HEK293 (cell line): ENCODE data around the gene NRL.
A peak's percentile ranks its signal among the peaks of the same experiment; 100 is the strongest.

Source experiments
- BCL6B ChIP-seq: fragments of 450-650 bp; formaldehyde crosslinking; IDR thresholded peaks from 2 replicates; pipeline ENCODE4 v1.5.1; 2017; ENCODE audit warnings: missing biosample characterization, missing genetic modification characterization
- IKZF3 ChIP-seq: fragments of 450-650 bp; IDR thresholded peaks from 2 replicates; pipeline ENCODE4 v1.5.0; 2018; ENCODE audit warnings: missing biosample characterization, mild to moderate bottlenecking, missing genetic modification characterization, moderate library complexity
- OSR2 ChIP-seq: fragments of 450-650 bp; formaldehyde crosslinking; IDR thresholded peaks from 2 replicates; pipeline ENCODE4 v1.5.1; 2016; ENCODE audit warnings: missing biosample characterization, missing genetic modification characterization
- REST ChIP-seq: fragments of 450-650 bp; formaldehyde crosslinking; IDR thresholded peaks from 2 replicates; pipeline ENCODE4 v1.5.1; 2016; ENCODE audit warnings: missing biosample characterization, missing genetic modification characterization
- SETDB1 ChIP-seq: IDR thresholded peaks from one replicate; pipeline ENCODE4 v1.6.1; 2017; ENCODE audit warnings: mild to moderate bottlenecking, low read length, moderate library complexity, mixed read lengths; ENCODE audit not compliant: insufficient read length
- SP7 ChIP-seq: fragments of 450-650 bp; formaldehyde crosslinking; IDR thresholded peaks from 2 replicates; pipeline ENCODE4 v1.5.1; 2016; ENCODE audit warnings: missing biosample characterization, missing genetic modification characterization
- ZBTB21 ChIP-seq: fragments of 450-650 bp; formaldehyde crosslinking; IDR thresholded peaks from 2 replicates; pipeline ENCODE4 v1.5.1; 2017; ENCODE audit warnings: missing biosample characterization, missing genetic modification characterization
- ZBTB7A ChIP-seq: fragments of 450-650 bp; formaldehyde crosslinking; IDR thresholded peaks from 2 replicates; pipeline ENCODE4 v1.5.1; 2016; ENCODE audit warnings: low read depth, missing biosample characterization, missing genetic modification characterization
- ZBTB8A ChIP-seq: fragments of 450-650 bp; formaldehyde crosslinking; IDR thresholded peaks from 2 replicates; pipeline ENCODE4 v1.5.1; 2016; ENCODE audit warnings: missing biosample characterization, missing genetic modification characterization
- ZIC2 ChIP-seq: fragments of 450-650 bp; formaldehyde crosslinking; IDR thresholded peaks from 2 replicates; pipeline ENCODE4 v1.5.1; 2016; ENCODE audit warnings: missing biosample characterization, missing genetic modification characterization
- ZNF112 ChIP-seq: fragments of 450-650 bp; formaldehyde crosslinking; IDR thresholded peaks from 2 replicates; pipeline ENCODE4 v1.5.0; 2017; ENCODE audit warnings: missing biosample characterization, missing genetic modification characterization
- ZNF121 ChIP-seq: fragments of 450-650 bp; formaldehyde crosslinking; IDR thresholded peaks from 2 replicates; pipeline ENCODE4 v1.5.1; 2016; ENCODE audit warnings: missing biosample characterization, missing genetic modification characterization
- ZNF133 ChIP-seq: fragments of 450-650 bp; formaldehyde crosslinking; IDR thresholded peaks from 2 replicates; pipeline ENCODE4 v1.5.1; 2016; ENCODE audit warnings: missing biosample characterization, missing genetic modification characterization
- ZNF146 ChIP-seq: fragments of 450-650 bp; formaldehyde crosslinking; IDR thresholded peaks from 2 replicates; pipeline ENCODE4 v1.5.1; 2016; ENCODE audit warnings: missing biosample characterization, missing genetic modification characterization
- ZNF155 ChIP-seq: fragments of 450-650 bp; formaldehyde crosslinking; IDR thresholded peaks from 2 replicates; pipeline ENCODE4 v1.5.1; 2016; ENCODE audit warnings: missing biosample characterization, missing genetic modification characterization
- ZNF174 ChIP-seq: fragments of 450-650 bp; formaldehyde crosslinking; IDR thresholded peaks from 2 replicates; pipeline ENCODE4 v1.5.0; 2017; ENCODE audit warnings: missing biosample characterization, mild to moderate bottlenecking, missing genetic modification characterization
- ZNF214 ChIP-seq: fragments of 450-650 bp; formaldehyde crosslinking; IDR thresholded peaks from 2 replicates; pipeline ENCODE4 v1.5.1; 2017; ENCODE audit warnings: missing biosample characterization, mild to moderate bottlenecking, missing genetic modification characterization, borderline replicate concordance
- ZNF223 ChIP-seq: fragments of 450-650 bp; formaldehyde crosslinking; IDR thresholded peaks from 2 replicates; pipeline ENCODE4 v1.5.1; 2016; ENCODE audit warnings: missing biosample characterization, missing genetic modification characterization
- ZNF239 ChIP-seq: fragments of 450-650 bp; formaldehyde crosslinking; IDR thresholded peaks from 2 replicates; pipeline ENCODE4 v1.5.1; 2016; ENCODE audit warnings: missing biosample characterization, missing genetic modification characterization
- ZNF302 ChIP-seq: fragments of 450-650 bp; formaldehyde crosslinking; IDR thresholded peaks from 2 replicates; pipeline ENCODE4 v1.5.1; 2016; ENCODE audit warnings: missing biosample characterization, missing genetic modification characterization, low read depth
- ZNF341 ChIP-seq: fragments of 450-650 bp; formaldehyde crosslinking; IDR thresholded peaks from 2 replicates; pipeline ENCODE4; 2016; ENCODE audit warnings: low read depth, missing biosample characterization, missing genetic modification characterization
- ZNF354C ChIP-seq: fragments of 450-650 bp; formaldehyde crosslinking; IDR thresholded peaks from 2 replicates; pipeline ENCODE4 v1.5.1; 2016; ENCODE audit warnings: missing biosample characterization, missing genetic modification characterization, low read depth, borderline replicate concordance
- ZNF394 ChIP-seq: fragments of 450-650 bp; formaldehyde crosslinking; IDR thresholded peaks from 2 replicates; pipeline ENCODE4 v1.5.1; 2016; ENCODE audit warnings: missing biosample characterization, missing genetic modification characterization, mild to moderate bottlenecking, moderate library complexity, borderline replicate concordance
- ZNF473 ChIP-seq: fragments of 450-650 bp; formaldehyde crosslinking; IDR thresholded peaks from 2 replicates; pipeline ENCODE4 v1.5.1; 2017; ENCODE audit warnings: missing biosample characterization, missing genetic modification characterization
- ZNF48 ChIP-seq: fragments of 450-650 bp; formaldehyde crosslinking; IDR thresholded peaks from 2 replicates; pipeline ENCODE4 v1.5.1; 2016; ENCODE audit warnings: missing biosample characterization, missing genetic modification characterization
- ZNF501 ChIP-seq: fragments of 450-650 bp; formaldehyde crosslinking; IDR thresholded peaks from 2 replicates; pipeline ENCODE4 v1.5.1; 2016; ENCODE audit warnings: missing biosample characterization, missing genetic modification characterization
- ZNF555 ChIP-seq: fragments of 450-650 bp; formaldehyde crosslinking; conservative IDR thresholded peaks from 2 replicates; pipeline ENCODE4 v1.5.1; 2017; ENCODE audit warnings: missing biosample characterization, mild to moderate bottlenecking, missing genetic modification characterization, inconsistent platforms
- ZNF629 ChIP-seq: fragments of 450-650 bp; formaldehyde crosslinking; IDR thresholded peaks from 2 replicates; pipeline ENCODE4 v1.5.1; 2017; ENCODE audit warnings: missing biosample characterization, missing genetic modification characterization
- ZNF707 ChIP-seq: fragments of 450-650 bp; formaldehyde crosslinking; IDR thresholded peaks from 2 replicates; pipeline ENCODE4 v1.5.1; 2016; ENCODE audit warnings: missing biosample characterization, missing genetic modification characterization
- ZNF747 ChIP-seq: fragments of 450-650 bp; formaldehyde crosslinking; IDR thresholded peaks from 2 replicates; pipeline ENCODE4 v1.5.1; 2016; ENCODE audit warnings: missing biosample characterization, missing genetic modification characterization
- ZNF76 ChIP-seq: fragments of 450-650 bp; formaldehyde crosslinking; IDR thresholded peaks from 2 replicates; pipeline ENCODE4; 2016; ENCODE audit warnings: low read depth, missing biosample characterization, missing genetic modification characterization, borderline replicate concordance
- ZNF830 ChIP-seq: fragments of 450-650 bp; IDR thresholded peaks from 2 replicates; pipeline ENCODE4 v1.5.0; 2018; ENCODE audit warnings: missing biosample characterization, missing genetic modification characterization, low read depth, mild to moderate bottlenecking, moderate library complexity
- TF ChIP-seq, protein P1 (sequence below): sonication (generic); formaldehyde crosslinking; IDR thresholded peaks from 2 replicates; pipeline ENCODE4 v1.8.1; 2022; ENCODE audit warnings: mild to moderate bottlenecking, moderate library complexity, missing genetic modification reagents
- TF ChIP-seq, protein P2 (sequence below): fragments of 450-650 bp; formaldehyde crosslinking; IDR thresholded peaks from 2 replicates; pipeline ENCODE4 v1.5.1; 2016; ENCODE audit warnings: missing biosample characterization, missing genetic modification characterization

NRL gene

DNA sequence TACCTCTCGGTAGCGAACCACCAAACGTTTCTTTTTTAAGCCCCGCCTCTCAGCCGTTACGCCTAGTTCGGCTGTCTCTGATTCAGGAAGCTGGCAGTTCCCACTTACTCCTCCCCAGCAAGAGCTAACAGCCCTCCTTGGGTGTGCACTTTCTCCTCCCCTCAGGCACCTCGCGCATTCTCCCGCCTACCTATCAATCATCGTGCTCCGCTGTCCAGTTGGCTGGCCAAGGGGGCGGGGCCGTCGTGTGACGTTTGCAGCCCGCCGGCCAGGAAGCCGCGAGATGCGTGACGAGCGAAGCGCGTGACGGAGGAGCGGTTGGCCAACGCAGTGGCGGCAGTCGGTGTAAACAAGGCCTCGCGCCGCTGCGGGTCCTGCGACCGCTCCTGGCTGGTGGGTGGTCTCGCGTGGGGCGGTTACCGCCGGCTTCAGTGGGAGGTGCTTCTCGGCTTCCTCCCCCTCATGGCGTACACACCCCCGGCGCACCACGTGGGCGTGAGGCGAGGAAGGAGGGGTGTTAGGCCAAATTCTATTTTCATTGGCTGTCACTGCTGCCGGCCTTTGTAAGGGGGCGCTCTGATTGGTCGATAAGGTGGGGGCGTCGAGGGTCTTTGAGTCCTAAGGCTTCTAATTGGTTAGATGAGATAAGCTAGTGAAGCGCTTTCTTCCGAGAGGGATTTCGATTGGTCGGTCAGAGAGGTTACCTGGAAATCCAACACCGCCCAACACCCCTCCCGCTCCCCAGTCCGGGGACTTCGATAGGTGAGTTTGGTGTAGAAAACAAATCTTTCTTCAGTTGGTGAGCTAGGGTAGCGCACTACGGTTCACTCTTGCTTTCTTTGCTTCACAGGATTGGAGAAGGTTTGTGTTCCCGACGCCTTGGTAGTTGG lies at the start of gene NRL, which contains the start of gene DCAF11 (continued):
- TF ChIP-seq, protein P1, sequence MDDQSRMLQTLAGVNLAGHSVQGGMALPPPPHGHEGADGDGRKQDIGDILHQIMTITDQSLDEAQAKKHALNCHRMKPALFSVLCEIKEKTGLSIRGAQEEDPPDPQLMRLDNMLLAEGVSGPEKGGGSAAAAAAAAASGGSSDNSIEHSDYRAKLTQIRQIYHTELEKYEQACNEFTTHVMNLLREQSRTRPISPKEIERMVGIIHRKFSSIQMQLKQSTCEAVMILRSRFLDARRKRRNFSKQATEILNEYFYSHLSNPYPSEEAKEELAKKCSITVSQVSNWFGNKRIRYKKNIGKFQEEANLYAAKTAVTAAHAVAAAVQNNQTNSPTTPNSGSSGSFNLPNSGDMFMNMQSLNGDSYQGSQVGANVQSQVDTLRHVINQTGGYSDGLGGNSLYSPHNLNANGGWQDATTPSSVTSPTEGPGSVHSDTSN (CRISPR knock-in tag): peak; percentile 92; the same call in 1 of the 2 replicates
- TF ChIP-seq ZNF473 (tag by site-specific recombination) (no peak), ZNF629 (peak; percentile 98), ZNF707 (tag by site-specific recombination) (no peak), SETDB1 (no peak), ZBTB21 (tag by site-specific recombination) (peak; percentile 97), ZNF747 (tag by site-specific recombination) (no peak), ZNF121 (no peak), ZIC2 (tag by site-specific recombination) (peak; percentile 47), ZNF239 (tag by site-specific recombination) (no peak), ZBTB7A (peak; percentile 36; the same call in 1 of the 2 replicates), ZBTB8A (tag by site-specific recombination) (peak; percentile 33), ZNF146 (tag by site-specific recombination) (no peak), ZNF354C (tag by site-specific recombination) (no peak), ZNF341 (tag by site-specific recombination) (peak; percentile 100), ZNF223 (tag by site-specific recombination) (no peak), ZNF174 (tag by site-specific recombination) (no peak), ZNF394 (tag by site-specific recombination) (peak; percentile 15; the same call in 1 of the 2 replicates), ZNF76 (tag by site-specific recombination) (no peak), ZNF112 (tag by site-specific recombination) (no peak), ZNF555 (tag by site-specific recombination) (no peak), BCL6B (no peak), OSR2 (tag by site-specific recombination) (peak; percentile 49; the same call in 1 of the 2 replicates), IKZF3 (tag by site-specific recombination) (peak; percentile 47; the same call in 1 of the 2 replicates), ZNF830 (tag by site-specific recombination) (no peak), SP7 (peak; percentile 59), ZNF302 (tag by site-specific recombination) (no peak), ZNF133 (tag by site-specific recombination) (no peak), ZNF48 (tag by site-specific recombination) (no peak), ZNF501 (tag by site-specific recombination) (no peak), ZNF155 (tag by site-specific recombination) (no peak), ZNF214 (tag by site-specific recombination) (no peak), REST (tag by site-specific recombination) (no peak)
- TF ChIP-seq, protein P2, sequence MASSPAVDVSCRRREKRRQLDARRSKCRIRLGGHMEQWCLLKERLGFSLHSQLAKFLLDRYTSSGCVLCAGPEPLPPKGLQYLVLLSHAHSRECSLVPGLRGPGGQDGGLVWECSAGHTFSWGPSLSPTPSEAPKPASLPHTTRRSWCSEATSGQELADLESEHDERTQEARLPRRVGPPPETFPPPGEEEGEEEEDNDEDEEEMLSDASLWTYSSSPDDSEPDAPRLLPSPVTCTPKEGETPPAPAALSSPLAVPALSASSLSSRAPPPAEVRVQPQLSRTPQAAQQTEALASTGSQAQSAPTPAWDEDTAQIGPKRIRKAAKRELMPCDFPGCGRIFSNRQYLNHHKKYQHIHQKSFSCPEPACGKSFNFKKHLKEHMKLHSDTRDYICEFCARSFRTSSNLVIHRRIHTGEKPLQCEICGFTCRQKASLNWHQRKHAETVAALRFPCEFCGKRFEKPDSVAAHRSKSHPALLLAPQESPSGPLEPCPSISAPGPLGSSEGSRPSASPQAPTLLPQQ (tag by site-specific recombination): peak; percentile 80; the same call in 1 of the 2 replicates
